ENCODE data around the gene LTBP3. TPM values are rescaled to one million over a fixed set of nuclear protein-coding genes. Genes with fewer than 3 reads are reported as not detected.

Gene LTBP3
- total and polyA plus RNA-seq, 9 of the 15 experiments (the other 6 are each of a cell fraction or from before 2014, with no cell fraction given), result 0.06 to 20.5 (median 4.8) TPM

GRCh38 chr11:65574109-65574810, 16.1 kb upstream of the LTBP3 start (continued):
- no peak for TF ChIP-seq ZNF551 (CRISPR knock-in tag; IDR thresholded peaks at IDR 0.05)
- no peak for TF ChIP-seq BRD9 (IDR thresholded peaks at IDR 0.05; ENCODE audit: low read depth, partially characterized antibody)
- no peak for TF ChIP-seq ZNF165 (CRISPR knock-in tag; IDR thresholded peaks at IDR 0.05; ENCODE audit: borderline replicate concordance)
- peak; percentile 69; the same call in 1 of the 2 replicates for TF ChIP-seq JUND (IDR thresholded peaks at IDR 0.05; ENCODE audit: borderline replicate concordance, low read depth, low read length)
- TF ChIP-seq JUND (tag; IDR thresholded peaks at IDR 0.05; ENCODE audit: borderline replicate concordance, low read depth, low read length), result no peak; the same call in 2 of the 3 replicates
- TF ChIP-seq ZNF57 (CRISPR knock-in tag; IDR thresholded peaks at IDR 0.05), result no peak
- no peak for TF ChIP-seq SRSF3 (IDR thresholded peaks at IDR 0.05; ENCODE audit: insufficient read depth, low read length)
- TF ChIP-seq NONO (IDR thresholded peaks at IDR 0.05; ENCODE audit: low read depth in 2 of 2, low read length in 1 of 2), result peak in 1 of 2 experiments; percentile 65; a peak in 1 of 4 replicates
- peak; percentile 72 for TF ChIP-seq FOSL1 (tag; conservative IDR thresholded peaks at IDR 0.05)
- TF ChIP-seq IRF1 (CRISPR knock-in tag; IDR thresholded peaks at IDR 0.05; ENCODE audit: borderline replicate concordance), result no peak
- TF ChIP-seq ASH1L (IDR thresholded peaks at IDR 0.05; ENCODE audit: borderline replicate concordance, low read depth, partially characterized antibody), result no peak
- TF ChIP-seq CTCF (IDR thresholded peaks at IDR 0.05 in 2 of 3, conservative IDR thresholded peaks at IDR 0.05 in 1 of 3; ENCODE audit: insufficient read depth in 2 of 3, low read depth in 1 of 3, low read length in 3 of 3), result peak; percentile 86 to 96 (median 87)
- peak; percentile 42 for TF ChIP-seq POLR2B (IDR thresholded peaks at IDR 0.05; ENCODE audit: low read depth, partially characterized antibody)
- TF ChIP-seq ELF1 (tag; IDR thresholded peaks at IDR 0.05), result no peak
